PFSK-1 (cell line): Measurements from ENCODE around the gene SMPDL3A. TPM values are rescaled to one million over a fixed set of nuclear protein-coding genes. Genes with fewer than 3 reads are reported as not detected.

Source experiments
- FOXP2 ChIP-seq: optimal IDR thresholded peaks from 2 replicates; pipeline ENCODE3; 2011; ENCODE audit warnings: borderline replicate concordance, control low read depth, inconsistent platforms; ENCODE audit not compliant: insufficient read depth; ENCODE audit errors: extremely low read length, extremely low read depth
- POLR2AphosphoS5 ChIP-seq: IDR thresholded peaks from 2 replicates; pipeline ENCODE4 v1.6.1; 2012; ENCODE audit warnings: low read depth, mild to moderate bottlenecking, control low read depth, low read length, moderate library complexity
- REST ChIP-seq, 2 experiments: IDR thresholded peaks; 2 replicates each; pipeline versions ENCODE4 v1.6.1 to v1.8.0; 2011 to 2012; ENCODE audit warnings: low read depth in 2 of 2, low read length in 2 of 2, control low read depth in 1 of 2, inconsistent platforms in 1 of 2, mild to moderate bottlenecking in 1 of 2, moderate library complexity in 1 of 2; ENCODE audit not compliant: insufficient read depth in 1 of 2
- SIN3A ChIP-seq: IDR thresholded peaks from 2 replicates; pipeline ENCODE4 v1.6.1; 2012; ENCODE audit warnings: mild to moderate bottlenecking, low read length, moderate library complexity, borderline replicate concordance; ENCODE audit not compliant: insufficient read depth
- TAF1 ChIP-seq: IDR thresholded peaks from 2 replicates; pipeline ENCODE4 v1.6.1; 2012; ENCODE audit warnings: low read length, control low read depth, borderline replicate concordance; ENCODE audit not compliant: insufficient read depth
- polyA plus RNA-seq: library from polyadenylated mRNA; unstranded; fragments of >200 nt; gene quantifications from one replicate; pipeline ENCODE4 v1.2.1, GENCODE V29; 2012; ENCODE audit warnings: low read depth, missing spikeins; ENCODE audit not compliant: insufficient read length

The SMPDL3A gene
- polyA plus RNA-seq = 0.67 TPM

- TF ChIP-seq FOXP2 = peak; percentile 94
- no peak for TF ChIP-seq TAF1
- TF ChIP-seq POLR2AphosphoS5 = no peak
- TF ChIP-seq REST (IDR thresholded peaks at IDR 0.05; ENCODE audit: insufficient read depth in 1 of 2, low read depth in 2 of 2, low read length in 2 of 2) = no peak
- TF ChIP-seq SIN3A = no peak
Observed at GRCh38 chr6:122789182-122790027, at the start of gene SMPDL3A. Gene SMPDL3A, plus strand, starts transcription at chr6:122789258. Its CDS starts 89 bp downstream, at chr6:122789347.

- TF ChIP-seq FOXP2 (no peak), TAF1 (no peak), POLR2AphosphoS5 (no peak), REST (IDR thresholded peaks at IDR 0.05; ENCODE audit: insufficient read depth in 1 of 2, low read depth in 2 of 2, low read length in 2 of 2) (no peak), SIN3A (no peak)
Observed at GRCh38 chr6:122740091-122740490, 49.0 kb upstream of the SMPDL3A start.

GRCh38 chr6:122740936-122741335, 48.1 kb upstream of the SMPDL3A start:
- TF ChIP-seq POLR2AphosphoS5 = no peak
- TF ChIP-seq REST (IDR thresholded peaks at IDR 0.05; ENCODE audit: insufficient read depth in 1 of 2, low read depth in 2 of 2, low read length in 2 of 2) = no peak
- TF ChIP-seq FOXP2 = no peak
- no peak for TF ChIP-seq SIN3A
- no peak for TF ChIP-seq TAF1

- no peak for TF ChIP-seq SIN3A
- TF ChIP-seq FOXP2 = no peak
- no peak for TF ChIP-seq TAF1
- TF ChIP-seq REST (IDR thresholded peaks at IDR 0.05; ENCODE audit: insufficient read depth in 1 of 2, low read depth in 2 of 2, low read length in 2 of 2) = no peak
- TF ChIP-seq POLR2AphosphoS5 = no peak
Observed at GRCh38 chr6:122746688-122747087, 42.4 kb upstream of the SMPDL3A start.
